Right ventricle myocardium superior (tissue), 1 donor: ENCODE data around the gene STAC. TPM values are rescaled to one million over a fixed set of nuclear protein-coding genes. Genes with fewer than 3 reads are reported as not detected.
"Not testable (repeated sequence)": the region's sequence is repeated elsewhere in the genome, so short reads cannot be mapped to it uniquely, and the experiment has no call there.

Experiments used
- ATAC-seq: fragments of 200-7000 bp; cut with Tn5 transposase; one replicate; pipeline ENCODE4 v1.9.1; 2020; ENCODE audit warnings: mild to moderate bottlenecking; ENCODE audit not compliant: poor library complexity
- DNase-seq: peaks from one replicate; pipeline ENCODE4 v3.0.0-alpha.2; 2020
- intact Hi-C: fragments of 100-400 bp; cut with DNase I; formaldehyde crosslinking; loops from one replicate; pipeline ENCODE4 v1.11.2; 2022
- total RNA-seq: library from RNA; stranded (reverse); fragmentation: NEBNext Ultra II Directional; extraction: Animal tissue kit (Norgen Biotek cat#: 25700); gene quantifications from one replicate; pipeline ENCODE4 v1.2.1, GENCODE V29; 2021
- donor health status: DM: no; HTN: yes; CAD: no; lungs with severe emphysema.

The STAC gene
- total RNA-seq, 1 donor from 2014 or later: 0.43 TPM

GRCh38 chr3:36461597-36461996, 81.3 kb downstream of the STAC start:
- DNase-seq: no peak
- no peak for ATAC-seq
- intact Hi-C loops: no loop called here

- ATAC-seq, intact Hi-C loops: not testable (repeated sequence)
Observed at GRCh38 chr3:36472045-36472444, 91.7 kb downstream of the STAC start.

GRCh38 chr3:36475558-36475957, 95.3 kb downstream of the STAC start:
- DNase-seq (no peak), ATAC-seq (no peak)
- intact Hi-C loops: no loop called here

More at GRCh38 chr3:36472045-36472444, 91.7 kb downstream of the STAC start:
- DNase-seq: not testable (repeated sequence)

- ATAC-seq: no peak
- DNase-seq: no peak
- intact Hi-C loops: no loop called here
Observed at GRCh38 chr3:36476286-36476942, 96.1 kb downstream of the STAC start.

- ATAC-seq: no peak
- DNase-seq: no peak
Observed at GRCh38 chr3:36477655-36478054, 97.4 kb downstream of the STAC start.

GRCh38 chr3:36480911-36481648, 100.8 kb downstream of the STAC start:
- intact Hi-C loops: no loop called here
- ATAC-seq: no peak
- no peak for DNase-seq

More at GRCh38 chr3:36477655-36478054, 97.4 kb downstream of the STAC start:
- intact Hi-C loops: no loop called here

GRCh38 chr3:36482256-36482655, 102.0 kb downstream of the STAC start:
- DNase-seq: no peak
- intact Hi-C loops: no loop called here
- no peak for ATAC-seq

DNA sequence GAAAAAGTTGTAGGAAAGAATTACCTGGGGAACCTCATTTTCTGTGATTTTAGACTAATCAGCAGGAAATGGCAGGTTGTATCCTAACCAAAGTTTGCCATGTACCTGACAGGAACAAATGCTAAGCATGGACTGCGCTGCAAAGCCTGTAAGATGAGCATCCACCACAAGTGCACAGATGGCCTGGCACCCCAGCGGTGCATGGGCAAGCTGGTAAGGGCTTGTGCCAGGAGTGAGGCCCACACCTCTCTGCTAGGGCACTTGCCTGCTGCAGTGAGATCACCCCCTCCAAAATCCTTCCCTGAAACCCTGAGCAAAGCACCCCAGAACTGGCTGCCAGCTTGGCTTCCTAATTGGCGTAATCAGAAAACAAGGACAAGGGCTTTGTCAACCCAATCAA, 102.6 kb downstream of the STAC start:
- no peak for ATAC-seq
- intact Hi-C loops: no loop called here
- no peak for DNase-seq

DNA sequence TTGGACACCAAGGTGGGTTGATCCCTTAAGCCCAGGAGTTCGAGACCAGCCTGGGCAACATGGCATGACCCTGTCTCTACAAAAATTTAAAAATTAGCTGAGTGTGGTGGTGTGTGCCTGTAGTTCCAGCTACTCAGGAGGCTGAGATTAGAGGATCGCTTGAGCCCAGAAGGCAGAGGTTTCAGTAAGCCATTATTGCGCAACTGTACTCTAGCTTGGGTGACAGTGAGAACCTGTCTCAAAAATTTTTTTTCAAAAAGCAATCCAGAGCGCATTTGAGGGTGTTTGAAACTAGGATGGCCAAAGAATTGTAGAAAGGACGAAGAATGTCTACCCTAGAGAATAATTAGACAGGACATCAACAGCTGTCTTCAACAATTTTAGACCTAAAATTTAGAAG, 103.4 kb downstream of the STAC start:
- no peak for DNase-seq
- no peak for ATAC-seq
- intact Hi-C loops: no loop called here

DNA sequence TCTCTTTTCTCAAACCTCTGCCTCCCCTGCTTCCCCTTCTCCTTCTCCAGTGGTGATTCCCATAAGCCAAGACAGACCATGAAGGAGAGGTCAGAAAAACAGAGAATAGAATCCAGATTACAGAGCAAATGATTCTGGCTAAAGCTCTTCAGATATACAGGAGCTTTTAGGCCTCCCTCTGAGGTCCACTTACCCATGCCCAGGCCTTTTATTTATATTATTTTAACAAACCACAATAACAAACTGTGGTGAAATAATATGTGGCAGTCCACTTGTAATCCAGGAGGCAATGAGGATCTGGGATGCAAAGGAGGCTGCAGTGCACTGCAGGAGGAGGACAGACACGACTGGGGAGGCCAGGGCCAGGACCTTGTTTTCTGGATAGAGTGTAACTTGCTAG, 104.1 kb downstream of the STAC start:
- intact Hi-C loops: no loop called here
- ATAC-seq (no peak), DNase-seq (no peak)

DNA sequence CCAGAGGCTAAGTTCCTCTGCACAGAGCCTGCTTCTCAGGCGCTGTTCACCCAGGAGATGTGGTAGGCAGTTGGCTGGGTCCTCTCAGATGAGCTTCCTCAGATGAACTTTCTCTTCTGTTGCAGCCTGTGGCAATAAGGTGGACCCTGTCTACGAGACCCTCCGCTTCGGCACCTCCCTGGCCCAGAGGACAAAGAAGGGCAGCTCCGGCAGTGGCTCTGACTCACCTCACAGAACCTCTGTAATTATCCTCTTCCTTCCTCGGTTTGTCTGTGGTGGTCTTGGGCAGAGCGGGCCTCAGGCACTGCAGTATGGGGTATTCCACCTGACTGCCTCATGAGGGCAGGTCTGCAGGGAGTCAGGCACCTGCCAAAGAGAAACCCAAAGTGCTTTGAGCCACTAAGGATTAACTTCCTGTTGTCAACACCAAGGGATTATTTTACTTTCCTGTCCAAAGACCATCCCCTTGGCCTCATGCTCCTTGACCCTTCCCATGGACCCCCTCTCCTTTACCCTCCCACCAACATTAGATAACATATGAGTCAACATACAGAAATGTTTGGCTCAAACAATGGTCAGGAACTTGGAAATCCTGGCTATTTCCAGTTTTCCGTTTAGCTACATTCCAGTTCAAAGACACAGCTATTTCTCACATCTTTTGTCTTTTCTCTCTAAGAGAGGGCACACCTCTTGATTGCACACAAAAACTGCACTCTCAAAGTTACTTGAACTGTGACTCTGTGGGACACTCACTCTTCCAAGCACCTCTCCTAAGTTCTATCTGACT, 105.9 kb downstream of the STAC start:
- ATAC-seq (no peak), DNase-seq (no peak)
- intact Hi-C loops: no loop called here

GRCh38 chr3:36487616-36488015, 107.3 kb downstream of the STAC start:
- intact Hi-C loops: no loop called here
- DNase-seq (no peak), ATAC-seq (no peak)

DNA sequence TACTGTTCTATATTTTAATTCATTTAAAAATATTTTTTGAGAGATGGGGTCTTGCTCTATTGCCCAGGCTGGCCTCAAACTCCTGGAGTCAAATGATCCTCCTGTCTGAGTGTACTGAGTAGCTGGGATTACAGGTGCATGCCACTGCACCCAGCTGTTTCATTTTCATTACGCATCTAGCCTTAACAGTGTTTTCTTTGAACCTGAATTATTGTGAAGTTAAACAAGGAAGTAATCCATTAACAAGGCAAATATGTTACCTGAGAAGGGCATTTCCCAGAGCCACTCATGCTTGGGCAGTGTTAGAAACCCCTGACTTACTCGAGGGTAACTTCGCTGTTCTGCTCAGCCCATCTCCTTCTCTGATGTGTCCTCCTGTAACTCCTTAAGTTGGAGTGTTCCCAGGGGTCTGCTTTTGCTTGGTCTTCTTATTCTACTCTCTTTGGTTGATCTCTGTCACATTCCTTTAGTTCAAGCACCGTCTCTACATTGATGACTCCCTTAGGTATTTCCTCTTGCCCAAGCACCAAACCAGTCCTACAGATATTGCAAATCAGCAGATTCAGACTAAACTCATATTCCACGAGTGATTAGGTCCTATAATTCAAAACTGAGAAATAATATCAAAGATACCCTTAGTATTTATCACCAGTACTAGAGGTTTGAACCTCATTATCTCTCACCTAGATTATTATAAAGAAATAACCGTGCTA, 107.9 kb downstream of the STAC start:
- intact Hi-C loops: no loop called here
- ATAC-seq (no peak), DNase-seq (no peak)

DNA sequence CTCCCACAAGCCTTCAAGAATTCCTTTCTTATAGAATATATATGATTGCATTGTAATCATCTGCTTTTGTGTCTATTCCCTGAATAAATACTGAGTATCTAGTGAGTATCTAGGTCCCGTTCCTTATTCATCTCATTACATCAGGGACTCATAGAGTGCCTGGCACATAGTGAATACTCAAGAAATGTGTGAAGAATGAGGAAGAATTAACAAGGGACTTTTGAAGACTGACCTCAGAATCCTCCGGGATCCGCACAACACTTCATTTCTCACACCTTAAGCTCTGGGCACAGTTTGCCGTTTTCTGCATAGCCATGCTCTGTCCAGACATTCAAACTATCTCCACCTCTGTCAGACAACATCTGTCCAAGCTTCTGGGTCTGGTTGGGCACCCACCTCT, 108.8 kb downstream of the STAC start:
- ATAC-seq: no peak
- DNase-seq: no peak
- intact Hi-C loops: no loop called here

DNA sequence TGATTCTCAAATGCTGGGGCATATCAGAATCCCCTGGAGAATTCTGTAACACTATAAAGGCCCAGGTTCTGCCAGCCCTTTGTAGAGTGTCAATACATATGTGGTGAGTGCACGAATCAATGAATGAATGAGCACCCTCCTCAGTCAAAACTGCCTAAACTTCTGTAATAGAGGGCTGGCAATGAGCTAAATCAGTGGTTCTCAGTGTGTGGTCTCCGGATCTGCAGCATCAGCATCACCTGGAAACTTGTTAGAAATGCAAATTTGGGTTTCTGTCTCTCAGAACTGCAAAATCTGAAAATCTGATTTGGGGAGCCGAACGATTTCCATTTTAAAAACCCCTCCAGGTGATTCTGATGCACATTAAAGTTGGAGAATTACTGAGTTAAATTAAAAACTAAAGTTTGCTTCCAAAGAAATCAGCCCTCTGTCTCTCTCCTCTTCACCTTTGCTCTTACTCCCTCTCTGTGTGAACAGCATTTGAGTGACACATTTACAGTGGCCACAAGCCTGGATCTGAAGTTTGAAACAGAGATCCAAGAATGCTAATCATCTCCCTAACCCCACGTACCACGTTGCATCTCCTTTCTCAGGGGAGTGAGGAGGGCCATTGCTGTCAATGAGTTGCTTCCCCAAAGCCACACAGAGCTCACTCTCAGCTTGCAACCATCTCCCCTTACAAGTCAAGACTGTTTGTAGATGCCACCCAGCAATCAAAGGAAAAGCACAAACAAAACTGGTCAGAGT, 109.5 kb downstream of the STAC start:
- DNase-seq (no peak), ATAC-seq (no peak)
- intact Hi-C loops: no loop called here

GRCh38 chr3:36493051-36493450, 112.7 kb downstream of the STAC start:
- no peak for DNase-seq
- intact Hi-C loops: no loop called here

GRCh38 chr3:36494461-36495109, 114.3 kb downstream of the STAC start:
- intact Hi-C loops: no loop called here
- DNase-seq: no peak

More at GRCh38 chr3:36493051-36493450, 112.7 kb downstream of the STAC start:
- ATAC-seq: no peak

More at GRCh38 chr3:36494461-36495109, 114.3 kb downstream of the STAC start:
- peak; percentile 48 for ATAC-seq
